Panc1 (cell line): Measurements from ENCODE around the gene POLE. TPM values are rescaled to one million over a fixed set of nuclear protein-coding genes. Genes with fewer than 3 reads are reported as not detected.

Source experiments
- ATAC-seq: fragments of 200-7000 bp; cut with Tn5 transposase; 2 replicates; pipeline ENCODE4 v1.9.1; 2020; ENCODE audit warnings: mild to moderate bottlenecking, moderate library complexity
- BruUV-seq: library from RNA; stranded (reverse); fragments of 400-500 nt; replicated peaks from 2 replicates; lab custom pipeline; 2021; lab: Mats Ljungman, UMichigan
- CTCF ChIA-PET: fragments of 300-600 bp; sonication (Branson Sonifier 250); formaldehyde crosslinking; loops from one replicate; lab custom pipeline; 2022; ENCODE audit warnings: antibody characterized with exemption; lab: Charles Lee
- POLR2A ChIA-PET: fragments of 300-600 bp; sonication (Branson Sonifier 250); formaldehyde crosslinking; loops from one replicate; lab custom pipeline; 2022; ENCODE audit warnings: antibody characterized with exemption; lab: Charles Lee
- DNase-seq: peaks from one replicate; pipeline ENCODE4 v3.0.0-alpha.2; 2010; ENCODE audit warnings: low read depth, low spot score
- H3K27ac ChIP-seq: 2 replicates; pipeline ENCODE4 v1.5.1; 2011; ENCODE audit warnings: mild to moderate bottlenecking, low read length, inconsistent platforms
- H3K27me3 ChIP-seq: fragments of 200-500 bp; sonication (Bioruptor generic); 2 replicates; pipeline ENCODE4 v1.6.0; 2014; ENCODE audit warnings: low read length, inconsistent platforms; ENCODE audit not compliant: control insufficient read depth, insufficient read depth
- H3K36me3 ChIP-seq: fragments of 200-500 bp; sonication (Bioruptor generic); 2 replicates; pipeline ENCODE4 v1.5.1; 2014; ENCODE audit warnings: inconsistent platforms, mild to moderate bottlenecking, low read length, moderate library complexity; ENCODE audit not compliant: control insufficient read depth, insufficient read depth
- H3K4me1 ChIP-seq: 2 replicates; pipeline ENCODE4 v1.5.1; 2011; ENCODE audit warnings: inconsistent platforms, mild to moderate bottlenecking, low read length, moderate library complexity; ENCODE audit not compliant: control insufficient read depth, insufficient read depth
- H3K4me3 ChIP-seq, 2 experiments: 2 replicates each; pipeline ENCODE4 v1.5.1; 2011 to 2012; ENCODE audit warnings: low read depth in 2 of 2, low read length in 2 of 2, mild to moderate bottlenecking in 2 of 2, inconsistent platforms in 1 of 2, moderate library complexity in 1 of 2
- H3K9me3 ChIP-seq: fragments of 200-500 bp; sonication (Bioruptor generic); 2 replicates; pipeline ENCODE4 v1.5.1; 2014; ENCODE audit warnings: low read depth, mild to moderate bottlenecking, inconsistent platforms, low read length, moderate library complexity; ENCODE audit not compliant: control insufficient read depth, insufficient read depth
- POLR2AphosphoS5 ChIP-seq: IDR thresholded peaks from 2 replicates; pipeline ENCODE4 v1.6.1; 2012; ENCODE audit warnings: mild to moderate bottlenecking, low read depth, low read length, moderate library complexity
- SIN3A ChIP-seq: IDR thresholded peaks from 2 replicates; pipeline ENCODE4 v1.6.1; 2012; ENCODE audit warnings: low read depth, mild to moderate bottlenecking, low read length, moderate library complexity, borderline replicate concordance; ENCODE audit not compliant: insufficient read depth
- TCF7L2 ChIP-seq: IDR thresholded peaks from 2 replicates; pipeline ENCODE4 v1.6.1; 2011; ENCODE audit warnings: mild to moderate bottlenecking, low read depth, low read length, inconsistent platforms
- in situ Hi-C: cut with HindIII; loops from 2 replicates; pipeline ENCODE4 v1.10.0; 2016; ENCODE audit warnings: low sequenced_read_pairs, low pct_unique_long_range_greater_than_20kb
- intact Hi-C: fragments of 100-400 bp; cut with micrococcal nuclease; formaldehyde crosslinking; loops from one replicate; pipeline ENCODE4 v1.10.0; 2022; ENCODE audit not compliant: unreplicated experiment
- total RNA-seq: library from RNA; stranded (reverse); gene quantifications from one replicate; pipeline ENCODE4 v1.2.1, GENCODE V29; 2021; ENCODE audit not compliant: unreplicated experiment
- TF ChIP-seq, protein P1 (sequence below): fragments of 450-650 bp; IDR thresholded peaks from 2 replicates; pipeline ENCODE4 v1.5.1; 2017; ENCODE audit warnings: mild to moderate bottlenecking
- TF ChIP-seq, protein P2 (sequence below), 2 experiments: IDR thresholded peaks; 2 replicates each; pipeline ENCODE4 v1.6.1; 2011 to 2012; ENCODE audit warnings: low read depth in 2 of 2, control low read depth in 1 of 2, low read length in 1 of 2, mild to moderate bottlenecking in 1 of 2, moderate library complexity in 1 of 2; ENCODE audit not compliant: insufficient read depth in 1 of 2

Gene POLE
- total RNA-seq, 1 experiment from 2014 or later, result 112 TPM

DNA sequence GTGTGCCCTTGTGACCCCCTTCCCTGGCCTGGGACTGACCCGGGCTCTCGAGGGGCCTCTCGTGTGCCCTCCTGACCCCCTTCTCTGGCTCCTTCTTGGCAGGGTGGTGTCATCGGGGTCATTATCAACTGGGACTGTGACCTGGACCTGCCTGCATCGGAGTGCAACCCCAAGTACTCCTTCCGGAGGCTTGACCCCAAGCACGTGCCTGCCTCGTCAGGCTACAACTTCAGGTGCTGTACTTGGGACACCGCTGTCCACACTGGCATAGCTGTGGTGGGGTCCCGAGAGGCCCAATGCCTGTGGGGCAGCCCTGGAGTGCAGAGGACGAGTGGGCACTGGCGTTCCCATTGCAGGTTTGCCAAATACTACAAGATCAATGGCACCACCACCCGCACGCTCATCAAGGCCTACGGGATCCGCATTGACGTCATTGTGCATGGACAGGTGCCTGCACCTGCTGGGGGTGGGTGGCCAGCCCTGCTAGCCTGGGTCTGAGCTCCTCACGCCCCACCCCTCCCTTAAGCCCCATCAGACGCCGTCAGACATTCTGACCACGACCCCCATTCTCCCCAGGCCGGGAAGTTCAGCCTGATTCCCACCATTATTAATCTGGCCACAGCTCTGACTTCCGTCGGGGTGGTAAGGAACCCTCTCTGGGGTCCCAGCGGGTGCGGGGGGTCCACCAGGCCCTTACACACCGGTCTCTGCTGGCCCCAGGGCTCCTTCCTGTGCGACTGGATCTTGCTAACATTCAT, 66.1 kb downstream of the POLE start:
- ATAC-seq (no peak), DNase-seq (no peak)
- Histone ChIP-seq H3K9me3 (no peaks in the 10 kb centered on the region), H3K4me1 (peaks cover 10% of the 10 kb centered on the region), H3K27me3 (peaks cover 6% of the 10 kb centered on the region; the same call in 1 of the 2 replicates), H3K4me3 (no peak overlapping the region), H3K36me3 (no peaks in the 10 kb centered on the region), H3K27ac (no peak overlapping the region)
- POLR2A ChIA-PET, result no interaction called here
- no peak; the same call in 1 of the 2 replicates for TF ChIP-seq POLR2AphosphoS5
- no peak for TF ChIP-seq SIN3A
- TF ChIP-seq TCF7L2, result no peak
- TF ChIP-seq, protein P1, sequence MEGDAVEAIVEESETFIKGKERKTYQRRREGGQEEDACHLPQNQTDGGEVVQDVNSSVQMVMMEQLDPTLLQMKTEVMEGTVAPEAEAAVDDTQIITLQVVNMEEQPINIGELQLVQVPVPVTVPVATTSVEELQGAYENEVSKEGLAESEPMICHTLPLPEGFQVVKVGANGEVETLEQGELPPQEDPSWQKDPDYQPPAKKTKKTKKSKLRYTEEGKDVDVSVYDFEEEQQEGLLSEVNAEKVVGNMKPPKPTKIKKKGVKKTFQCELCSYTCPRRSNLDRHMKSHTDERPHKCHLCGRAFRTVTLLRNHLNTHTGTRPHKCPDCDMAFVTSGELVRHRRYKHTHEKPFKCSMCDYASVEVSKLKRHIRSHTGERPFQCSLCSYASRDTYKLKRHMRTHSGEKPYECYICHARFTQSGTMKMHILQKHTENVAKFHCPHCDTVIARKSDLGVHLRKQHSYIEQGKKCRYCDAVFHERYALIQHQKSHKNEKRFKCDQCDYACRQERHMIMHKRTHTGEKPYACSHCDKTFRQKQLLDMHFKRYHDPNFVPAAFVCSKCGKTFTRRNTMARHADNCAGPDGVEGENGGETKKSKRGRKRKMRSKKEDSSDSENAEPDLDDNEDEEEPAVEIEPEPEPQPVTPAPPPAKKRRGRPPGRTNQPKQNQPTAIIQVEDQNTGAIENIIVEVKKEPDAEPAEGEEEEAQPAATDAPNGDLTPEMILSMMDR, result no peak
- TF ChIP-seq, protein P2, sequence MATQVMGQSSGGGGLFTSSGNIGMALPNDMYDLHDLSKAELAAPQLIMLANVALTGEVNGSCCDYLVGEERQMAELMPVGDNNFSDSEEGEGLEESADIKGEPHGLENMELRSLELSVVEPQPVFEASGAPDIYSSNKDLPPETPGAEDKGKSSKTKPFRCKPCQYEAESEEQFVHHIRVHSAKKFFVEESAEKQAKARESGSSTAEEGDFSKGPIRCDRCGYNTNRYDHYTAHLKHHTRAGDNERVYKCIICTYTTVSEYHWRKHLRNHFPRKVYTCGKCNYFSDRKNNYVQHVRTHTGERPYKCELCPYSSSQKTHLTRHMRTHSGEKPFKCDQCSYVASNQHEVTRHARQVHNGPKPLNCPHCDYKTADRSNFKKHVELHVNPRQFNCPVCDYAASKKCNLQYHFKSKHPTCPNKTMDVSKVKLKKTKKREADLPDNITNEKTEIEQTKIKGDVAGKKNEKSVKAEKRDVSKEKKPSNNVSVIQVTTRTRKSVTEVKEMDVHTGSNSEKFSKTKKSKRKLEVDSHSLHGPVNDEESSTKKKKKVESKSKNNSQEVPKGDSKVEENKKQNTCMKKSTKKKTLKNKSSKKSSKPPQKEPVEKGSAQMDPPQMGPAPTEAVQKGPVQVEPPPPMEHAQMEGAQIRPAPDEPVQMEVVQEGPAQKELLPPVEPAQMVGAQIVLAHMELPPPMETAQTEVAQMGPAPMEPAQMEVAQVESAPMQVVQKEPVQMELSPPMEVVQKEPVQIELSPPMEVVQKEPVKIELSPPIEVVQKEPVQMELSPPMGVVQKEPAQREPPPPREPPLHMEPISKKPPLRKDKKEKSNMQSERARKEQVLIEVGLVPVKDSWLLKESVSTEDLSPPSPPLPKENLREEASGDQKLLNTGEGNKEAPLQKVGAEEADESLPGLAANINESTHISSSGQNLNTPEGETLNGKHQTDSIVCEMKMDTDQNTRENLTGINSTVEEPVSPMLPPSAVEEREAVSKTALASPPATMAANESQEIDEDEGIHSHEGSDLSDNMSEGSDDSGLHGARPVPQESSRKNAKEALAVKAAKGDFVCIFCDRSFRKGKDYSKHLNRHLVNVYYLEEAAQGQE (IDR thresholded peaks at IDR 0.05; ENCODE audit: insufficient read depth in 1 of 2, low read depth in 2 of 2, low read length in 1 of 2), result no peak
- CTCF ChIA-PET, result no interaction called here
- in situ Hi-C loops (no loop called here), intact Hi-C loops (no loop called here)
- no TSS peak for BruUV-seq

DNA sequence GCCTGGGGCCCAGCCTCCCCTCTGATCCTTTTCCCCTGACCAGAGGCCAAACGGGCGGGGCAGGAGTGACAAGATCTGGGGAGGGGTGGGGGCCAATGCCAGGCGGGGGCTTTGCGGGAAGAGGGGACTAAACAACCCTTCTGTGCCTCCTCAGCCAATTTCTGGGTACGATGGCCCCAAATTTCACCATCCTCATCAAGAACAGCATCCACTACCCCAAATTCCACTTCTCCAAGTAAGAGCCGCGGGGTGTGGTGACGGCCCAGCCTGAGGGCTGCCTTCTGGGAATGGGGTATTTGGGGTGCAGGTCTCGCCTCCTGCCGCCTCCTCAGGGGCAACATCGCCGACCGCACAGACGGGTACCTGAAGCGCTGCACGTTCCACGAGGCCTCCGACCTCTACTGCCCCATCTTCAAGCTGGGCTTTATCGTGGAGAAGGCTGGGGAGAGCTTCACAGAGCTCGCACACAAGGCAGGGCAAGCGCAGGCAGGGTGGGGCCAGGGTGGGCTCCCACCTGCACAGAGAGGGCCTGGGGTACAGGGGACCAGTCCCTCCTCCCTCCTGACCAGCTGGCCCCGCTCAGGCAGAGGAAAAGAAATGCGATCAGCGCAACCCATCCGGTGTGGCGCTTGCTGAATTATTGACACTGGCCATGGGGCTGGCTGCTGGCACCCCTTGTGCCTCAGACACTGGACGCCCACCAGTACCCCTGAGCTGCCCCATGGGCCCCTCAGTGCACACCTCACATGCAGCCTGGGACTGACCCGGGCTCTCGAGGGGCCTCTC, 66.8 kb downstream of the POLE start:
- DNase-seq, result no peak
- no peak overlapping the region for H3K4me3 ChIP-seq
- POLR2A ChIA-PET, result no interaction called here
- H3K9me3 ChIP-seq, result no peaks in the 10 kb centered on the region
- in situ Hi-C loops (no loop called here), intact Hi-C loops (no loop called here)
- peaks cover 10% of the 10 kb centered on the region for H3K4me1 ChIP-seq
- CTCF ChIA-PET, result no interaction called here
- H3K27ac ChIP-seq, result no peak overlapping the region
- peak; percentile 16; the same call in 1 of the 2 replicates for ATAC-seq
- no TSS peak for BruUV-seq
- H3K27me3 ChIP-seq, result peaks cover 6% of the 10 kb centered on the region; the same call in 1 of the 2 replicates
- TF ChIP-seq TCF7L2, result no peak
- TF ChIP-seq, protein P1, result no peak
- TF ChIP-seq SIN3A, result no peak
- H3K36me3 ChIP-seq, result no peaks in the 10 kb centered on the region
